Caco-2 (cell line): Measurements from ENCODE around the gene TNS3. TPM values are rescaled to one million over a fixed set of nuclear protein-coding genes. Genes with fewer than 3 reads are reported as not detected.

ENCODE experiments used
- BruUV-seq: library from RNA; stranded (reverse); fragments of 400-500 nt; replicated peaks from 2 replicates; lab custom pipeline; 2021; lab: Mats Ljungman, UMichigan
- CTCF ChIA-PET: fragments of 300-600 bp; sonication (Branson Sonifier 250); formaldehyde crosslinking; loops from one replicate; lab custom pipeline; 2022; ENCODE audit warnings: antibody characterized with exemption; lab: Charles Lee
- POLR2A ChIA-PET: fragments of 300-600 bp; sonication (Branson Sonifier 250); formaldehyde crosslinking; loops from one replicate; lab custom pipeline; 2022; ENCODE audit warnings: antibody characterized with exemption; lab: Charles Lee
- DNase-seq, 2 experiments: peaks; one replicate each; pipeline versions ENCODE4 v3.0.0 to v3.0.0-alpha.2; 2020 to 2022
- H3K27me3 ChIP-seq: replicated peaks from 2 replicates; pipeline ENCODE4 v1.6.0; 2011; ENCODE audit warnings: low read length; ENCODE audit not compliant: control insufficient read depth, insufficient read depth
- H3K36me3 ChIP-seq: 2 replicates; pipeline ENCODE4 v1.5.1; 2011; ENCODE audit warnings: low read length; ENCODE audit not compliant: control insufficient read depth, insufficient read depth
- H3K4me1 ChIP-seq: fragments of 250-450 bp; sonication (Bioruptor Pico); 2 replicates; pipeline ENCODE4 v1.5.1; 2020; ENCODE audit warnings: mild to moderate bottlenecking
- H3K4me3 ChIP-seq: 2 replicates; pipeline ENCODE4 v1.5.1; 2011; ENCODE audit warnings: low read depth, mild to moderate bottlenecking, control low read depth, low read length
- H3K9me3 ChIP-seq: fragments of 250-450 bp; sonication (Bioruptor Pico); 2 replicates; pipeline ENCODE4 v1.5.1; 2020; ENCODE audit warnings: mild to moderate bottlenecking, moderate library complexity
- H3K27ac Mint-ChIP-seq: one replicate; pipeline ENCODE4 v1.8.0; 2022; ENCODE audit warnings: mixed read lengths; ENCODE audit not compliant: unreplicated experiment
- H3K27me3 Mint-ChIP-seq: one replicate; pipeline ENCODE4 v1.8.0; 2022; ENCODE audit warnings: mixed read lengths; ENCODE audit not compliant: insufficient read depth, unreplicated experiment
- H3K36me3 Mint-ChIP-seq: one replicate; pipeline ENCODE4 v1.8.0; 2022; ENCODE audit warnings: mild to moderate bottlenecking, mixed read lengths; ENCODE audit not compliant: insufficient read depth, unreplicated experiment
- H3K4me1 Mint-ChIP-seq: one replicate; pipeline ENCODE4 v1.8.0; 2022; ENCODE audit warnings: low read depth, mixed read lengths; ENCODE audit not compliant: unreplicated experiment
- H3K4me3 Mint-ChIP-seq: one replicate; pipeline ENCODE4 v1.8.0; 2022; ENCODE audit warnings: mild to moderate bottlenecking, moderate library complexity, mixed read lengths; ENCODE audit not compliant: unreplicated experiment
- H3K9me3 Mint-ChIP-seq: one replicate; pipeline ENCODE4 v1.8.0; 2022; ENCODE audit warnings: mixed read lengths; ENCODE audit not compliant: unreplicated experiment
- CTCF ChIP-seq, 2 experiments: fragments of 200-600 bp in 1 of 2; IDR thresholded peaks; 1 replicate in 1 of 2; 2 replicates in 1 of 2; pipeline versions ENCODE4 v1.5.1 to v1.8.0; 2011 to 2022; ENCODE audit warnings: antibody characterized with exemption in 1 of 2, control low read depth in 1 of 2, inconsistent platforms in 1 of 2, low read depth in 1 of 2, low read length in 1 of 2, mild to moderate bottlenecking in 1 of 2, moderate library complexity in 1 of 2; ENCODE audit not compliant: insufficient read depth in 1 of 2, severe bottlenecking in 1 of 2, unreplicated experiment in 1 of 2
- intact Hi-C: fragments of 100-400 bp; cut with micrococcal nuclease; formaldehyde crosslinking; loops from one replicate; pipeline ENCODE4 v1.10.0; 2022; ENCODE audit not compliant: unreplicated experiment
- total RNA-seq: library from RNA; stranded (reverse); gene quantifications from 2 replicates; pipeline ENCODE4 v1.2.3, GENCODE V29; 2022

Gene TNS3
- total RNA-seq, 1 experiment from 2014 or later, result 263 TPM

GRCh38 chr7:47239931-47240421 is 341.9 kb downstream of the TNS3 start:
- Mint-ChIP-seq H3K36me3 (no peaks in the 10 kb centered on the region), H3K27ac (no peak overlapping the region), H3K4me3 (no peak overlapping the region), H3K27me3 (peaks cover 21% of the 10 kb centered on the region), H3K4me1 (no peaks in the 10 kb centered on the region), H3K9me3 (no peaks in the 10 kb centered on the region)
- no peaks in the 10 kb centered on the region for H3K4me1 ChIP-seq
- DNase-seq, result no peak
- H3K9me3 ChIP-seq, result no peaks in the 10 kb centered on the region
- intact Hi-C loops, result no loop called here
- ChIA-PET POLR2A (no interaction called here), CTCF (no interaction called here)
- H3K36me3 ChIP-seq, result no peaks in the 10 kb centered on the region
- no peak for TF ChIP-seq CTCF (IDR thresholded peaks at IDR 0.05; ENCODE audit: insufficient read depth in 1 of 2, low read depth in 1 of 2, low read length in 1 of 2, severe bottlenecking in 1 of 2, unreplicated experiment in 1 of 2)
- no TSS peak for BruUV-seq
- H3K27me3 ChIP-seq, result no peaks in the 10 kb centered on the region
- no peak overlapping the region for H3K4me3 ChIP-seq

DNA sequence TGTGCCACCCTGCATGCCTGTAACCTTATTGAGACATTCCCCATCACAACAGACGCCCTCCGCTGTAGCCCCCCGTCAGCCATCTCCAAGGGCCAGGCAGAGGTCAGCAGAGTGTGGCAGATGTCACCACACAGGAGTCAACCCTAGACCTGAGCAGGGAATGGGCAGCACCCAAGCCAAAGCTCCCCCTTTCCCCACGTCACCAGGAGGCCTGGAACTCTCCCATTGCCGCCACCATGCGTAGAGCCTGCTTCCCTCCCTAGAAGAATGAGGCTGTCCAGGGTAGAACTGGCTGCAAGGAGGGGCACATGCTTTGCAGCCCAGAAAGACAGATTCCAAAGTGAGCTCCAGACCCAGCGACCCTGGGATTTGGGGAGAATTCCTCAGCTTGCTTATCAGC is 342.9 kb downstream of the TNS3 start:
- no peak overlapping the region for H3K27ac Mint-ChIP-seq
- H3K4me3 Mint-ChIP-seq, result no peak overlapping the region
- CTCF ChIA-PET, result no interaction called here
- no peaks in the 10 kb centered on the region for H3K36me3 Mint-ChIP-seq
- TF ChIP-seq CTCF (IDR thresholded peaks at IDR 0.05; ENCODE audit: insufficient read depth in 1 of 2, low read depth in 1 of 2, low read length in 1 of 2, severe bottlenecking in 1 of 2, unreplicated experiment in 1 of 2), result no peak
- H3K4me1 Mint-ChIP-seq, result no peaks in the 10 kb centered on the region
- H3K27me3 ChIP-seq, result no peaks in the 10 kb centered on the region
- peaks cover 17% of the 10 kb centered on the region for H3K27me3 Mint-ChIP-seq
- H3K4me1 ChIP-seq, result no peaks in the 10 kb centered on the region
- DNase-seq, result no peak
- BruUV-seq, result no TSS peak
- no peaks in the 10 kb centered on the region for H3K9me3 ChIP-seq
- intact Hi-C loops, result no loop called here
- no peaks in the 10 kb centered on the region for H3K9me3 Mint-ChIP-seq
- no peaks in the 10 kb centered on the region for H3K36me3 ChIP-seq
- no peak overlapping the region for H3K4me3 ChIP-seq
- POLR2A ChIA-PET, result no interaction called here

DNA sequence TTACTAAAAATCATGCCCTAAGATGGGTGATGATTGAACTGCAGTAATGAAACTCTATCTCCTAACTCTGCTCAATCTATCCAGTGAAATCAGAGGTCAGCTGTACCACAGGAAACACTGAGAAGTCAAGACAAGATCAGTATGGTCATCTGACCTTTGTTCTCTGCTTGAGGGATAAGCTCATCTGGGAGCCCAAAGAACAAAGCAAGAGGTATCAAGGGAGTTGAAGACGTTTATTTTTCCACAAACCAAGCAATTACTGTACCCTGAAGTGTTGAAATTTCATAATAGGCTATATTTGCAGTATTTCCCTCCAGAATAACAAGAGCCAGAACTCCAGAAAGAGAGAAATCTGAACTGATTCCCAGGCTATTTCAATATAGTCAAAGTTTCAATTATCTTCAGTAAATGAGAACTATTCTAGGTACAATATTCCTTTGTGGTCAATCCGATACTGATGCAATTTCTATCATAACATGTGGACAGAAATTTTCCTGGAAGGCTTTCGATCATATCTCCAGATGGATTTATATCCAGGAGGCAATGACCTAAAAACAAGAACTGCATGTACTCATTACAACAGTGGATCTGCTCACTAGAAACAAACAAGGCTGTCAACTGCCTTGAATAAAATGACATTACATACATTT is 345.3 kb downstream of the TNS3 start:
- Mint-ChIP-seq H3K36me3 (no peaks in the 10 kb centered on the region), H3K9me3 (no peaks in the 10 kb centered on the region), H3K4me3 (no peak overlapping the region), H3K27ac (no peak overlapping the region), H3K4me1 (no peaks in the 10 kb centered on the region), H3K27me3 (peaks cover 17% of the 10 kb centered on the region)
- ChIA-PET CTCF (no interaction called here), POLR2A (no interaction called here)
- Histone ChIP-seq H3K27me3 (no peaks in the 10 kb centered on the region), H3K4me1 (no peaks in the 10 kb centered on the region), H3K36me3 (no peaks in the 10 kb centered on the region), H3K9me3 (no peaks in the 10 kb centered on the region), H3K4me3 (no peak overlapping the region)
- intact Hi-C loops, result no loop called here
- no peak for DNase-seq
- no peak for TF ChIP-seq CTCF (IDR thresholded peaks at IDR 0.05; ENCODE audit: insufficient read depth in 1 of 2, low read depth in 1 of 2, low read length in 1 of 2, severe bottlenecking in 1 of 2, unreplicated experiment in 1 of 2)
- BruUV-seq, result no TSS peak
